Fibroblast of peridontal ligament (primary cell): Measurements from ENCODE around the gene ACSL6.

Experiments used
- DNase-seq: peaks from one replicate; pipeline ENCODE4 v3.0.0-alpha.2; 2010; ENCODE audit errors: extremely low read depth

ACSL6 gene

GRCh38 chr5:132049093-132049492, 37.6 kb upstream of the ACSL6 start:
- DNase-seq: no peak

- DNase-seq: no peak
Measured at GRCh38 chr5:132046880-132047299, 35.4 kb upstream of the ACSL6 start.

GRCh38 chr5:132044207-132044606, 32.7 kb upstream of the ACSL6 start:
- no peak for DNase-seq

GRCh38 chr5:132037353-132037752, 25.9 kb upstream of the ACSL6 start:
- no peak for DNase-seq

GRCh38 chr5:132033122-132033521, 21.7 kb upstream of the ACSL6 start:
- no peak for DNase-seq

GRCh38 chr5:132032196-132032595, 20.7 kb upstream of the ACSL6 start:
- no peak for DNase-seq

GRCh38 chr5:132030610-132031009, 19.2 kb upstream of the ACSL6 start:
- no peak for DNase-seq

GRCh38 chr5:132029609-132030330, 18.3 kb upstream of the ACSL6 start:
- DNase-seq: no peak

- no peak for DNase-seq
Measured at GRCh38 chr5:132027027-132027426, 15.6 kb upstream of the ACSL6 start.

- no peak for DNase-seq
Measured at GRCh38 chr5:132026516-132027008, 15.1 kb upstream of the ACSL6 start.

- no peak for DNase-seq
Measured at GRCh38 chr5:132025403-132025971, 14.0 kb upstream of the ACSL6 start.

GRCh38 chr5:132024789-132025402, 13.4 kb upstream of the ACSL6 start:
- no peak for DNase-seq

- no peak for DNase-seq
Measured at GRCh38 chr5:132024117-132024435, 12.6 kb upstream of the ACSL6 start.

GRCh38 chr5:132023258-132024116, 12.0 kb upstream of the ACSL6 start:
- DNase-seq: no peak

GRCh38 chr5:132022737-132023136, 11.3 kb upstream of the ACSL6 start:
- no peak for DNase-seq

GRCh38 chr5:132021654-132022053, 10.2 kb upstream of the ACSL6 start:
- DNase-seq: no peak

GRCh38 chr5:132020568-132021339, 9.3 kb upstream of the ACSL6 start:
- no peak for DNase-seq

GRCh38 chr5:132019857-132020555, 8.5 kb upstream of the ACSL6 start:
- peak; percentile 5 for DNase-seq

- DNase-seq: no peak
Measured at GRCh38 chr5:132019337-132019736, 7.9 kb upstream of the ACSL6 start.

GRCh38 chr5:132017738-132018625, 6.5 kb upstream of the ACSL6 start:
- DNase-seq: no peak
